GM12878 (cell line): Measurements from ENCODE around the gene ZNFX1. TPM values are rescaled to one million over a fixed set of nuclear protein-coding genes. Genes with fewer than 3 reads are reported as not detected.

Experiments used
- ATF7 ChIP-seq: fragments of 450-650 bp; IDR thresholded peaks from 2 replicates; pipeline ENCODE4 v1.6.1; 2016; ENCODE audit warnings: low read depth, mild to moderate bottlenecking
- CEBPZ ChIP-seq: fragments of 150-350 bp; IDR thresholded peaks from 2 replicates; pipeline ENCODE4 v1.6.1; 2016; ENCODE audit warnings: low read depth, low read length
- DPF2 ChIP-seq: fragments of 450-650 bp; IDR thresholded peaks from 2 replicates; pipeline ENCODE4 v1.6.1; 2017; ENCODE audit warnings: mild to moderate bottlenecking
- FOS ChIP-seq: IDR thresholded peaks from 3 replicates; pipeline ENCODE4 v1.6.1; 2011; ENCODE audit warnings: borderline replicate concordance; ENCODE audit not compliant: insufficient read length; ENCODE audit errors: extremely low read depth
- FOXK2 ChIP-seq: fragments of 450-650 bp; IDR thresholded peaks from 2 replicates; pipeline ENCODE4 v1.6.1; 2017; ENCODE audit warnings: mild to moderate bottlenecking, moderate library complexity
- MEF2A ChIP-seq: IDR thresholded peaks from 2 replicates; pipeline ENCODE4 v1.6.1; 2011; ENCODE audit warnings: low read depth, mild to moderate bottlenecking, low read length, moderate library complexity; ENCODE audit not compliant: insufficient read depth
- NFIC ChIP-seq: IDR thresholded peaks from 2 replicates; pipeline ENCODE4 v1.6.1; 2012; ENCODE audit warnings: low read depth, mild to moderate bottlenecking, inconsistent platforms, low read length, moderate library complexity
- PRDM15 ChIP-seq: fragments of 450-650 bp; formaldehyde crosslinking; IDR thresholded peaks from 2 replicates; pipeline ENCODE4 v1.4.0; 2020; ENCODE audit warnings: mild to moderate bottlenecking, moderate library complexity
- RAD51 ChIP-seq: fragments of 450-650 bp; IDR thresholded peaks from 2 replicates; pipeline ENCODE4 v1.6.1; 2016; ENCODE audit warnings: moderate library complexity, mild to moderate bottlenecking, inconsistent platforms
- RELA ChIP-seq: fragments of 450-650 bp; IDR thresholded peaks from 2 replicates; pipeline ENCODE4 v1.8.0; 2014; ENCODE audit warnings: borderline replicate concordance; ENCODE audit not compliant: partially characterized antibody
- SIX5 ChIP-seq: IDR thresholded peaks from 2 replicates; pipeline ENCODE4 v1.6.1; 2011; ENCODE audit warnings: mild to moderate bottlenecking, low read depth, low read length, moderate library complexity; ENCODE audit not compliant: severe bottlenecking
- SP1 ChIP-seq: IDR thresholded peaks from one replicate; pipeline ENCODE4 v1.6.1; 2011; ENCODE audit warnings: low read depth, low read length
- SUPT20H ChIP-seq: IDR thresholded peaks from 2 replicates; pipeline ENCODE4 v1.6.1; 2011; ENCODE audit warnings: low read depth, mild to moderate bottlenecking, low read length, moderate library complexity, borderline replicate concordance; ENCODE audit not compliant: control insufficient read depth
- ZBTB33 ChIP-seq: fragments of 450-650 bp; IDR thresholded peaks from 2 replicates; pipeline ENCODE4 v1.6.1; 2017; ENCODE audit warnings: mild to moderate bottlenecking
- ZBTB4 ChIP-seq: fragments of 450-650 bp; formaldehyde crosslinking; IDR thresholded peaks from 2 replicates; pipeline ENCODE4 v1.4.0; 2022; ENCODE audit warnings: mild to moderate bottlenecking, moderate library complexity
- ZNF207 ChIP-seq: fragments of 450-650 bp; IDR thresholded peaks from 2 replicates; pipeline ENCODE4 v1.6.1; 2014; ENCODE audit warnings: antibody characterized with exemption, mild to moderate bottlenecking, borderline replicate concordance
- ZNF274 ChIP-seq: IDR thresholded peaks from one replicate; pipeline ENCODE4 v1.8.0; 2011; ENCODE audit not compliant: insufficient read length, insufficient read depth
- polyA plus RNA-seq, 11 experiments: library from polyadenylated mRNA; depleted of rRNA in 4 of 11; unstranded in 6 of 11; stranded (reverse) in 5 of 11; fragments of >200 nt; fragmentation: Nextera tagmentation in 4 of 11; fragmentation: Illumina TruSeq in 1 of 11; extraction: Ambion mirVana in 4 of 11; extraction: Trizol in 1 of 11; gene quantifications; 1 replicate in 1 of 11; 2 replicates in 10 of 11; pipeline versions ENCODE4 v1.2.1 to v1.2.3, GENCODE V29; 2011 to 2016; ENCODE audit warnings: inconsistent platforms in 2 of 11, missing spikeins in 2 of 11, low read depth in 1 of 11
- total RNA-seq, 4 experiments: library from RNA; depleted of rRNA in 3 of 4; stranded (reverse); fragments of >200 nt in 3 of 4; fragmentation: Illumina TruSeq in 1 of 4; extraction: Trizol in 1 of 4; gene quantifications; 2 replicates each; pipeline versions ENCODE4 v1.2.1 to v1.2.3, GENCODE V29; 2013 to 2021

ZNFX1 gene
- total and polyA plus RNA-seq, 10 of the 15 experiments (the other 5 are each of a cell fraction or from before 2014, with no cell fraction given): 7.4 to 31.5 (median 25.6) TPM

GRCh38 chr20:49278036-49278817 is at the start of gene ZNFX1 (continued):
- no peak for TF ChIP-seq CEBPZ
- peak; percentile 32; the same call in 1 of the 2 replicates for TF ChIP-seq NFIC
- no peak for TF ChIP-seq RAD51
- no peak for TF ChIP-seq FOS
- peak; percentile 98 for TF ChIP-seq ZNF207
- peak; percentile 87 for TF ChIP-seq SIX5
- TF ChIP-seq ATF7: 0 out of 2 replicates have a peak, but pooled peaks have one; percentile 62
- TF ChIP-seq ZBTB33: 0 out of 2 replicates have a peak, but pooled peaks have one; percentile 15
- no peak for TF ChIP-seq ZBTB4 (CRISPR knock-in tag)
- TF ChIP-seq DPF2: peak; percentile 85
- TF ChIP-seq PRDM15 (CRISPR knock-in tag): peak; percentile 72; the same call in 1 of the 2 replicates
- TF ChIP-seq RELA: peak; percentile 69
- peak; percentile 71 for TF ChIP-seq FOXK2
- peak; percentile 78 for TF ChIP-seq SP1
- TF ChIP-seq ZNF274: no peak
- TF ChIP-seq SUPT20H: no peak
- peak; percentile 3; the same call in 1 of the 2 replicates for TF ChIP-seq MEF2A
